NCI-H446 treated with DMSO at 0.1 percent for 48 hours (cell line): ENCODE measurements around the gene PDE4C.

Experiments
- DNase-seq: peaks from one replicate; lab custom pipeline; 2025; lab: John Stamatoyannopoulos, UW

PDE4C gene

DNA sequence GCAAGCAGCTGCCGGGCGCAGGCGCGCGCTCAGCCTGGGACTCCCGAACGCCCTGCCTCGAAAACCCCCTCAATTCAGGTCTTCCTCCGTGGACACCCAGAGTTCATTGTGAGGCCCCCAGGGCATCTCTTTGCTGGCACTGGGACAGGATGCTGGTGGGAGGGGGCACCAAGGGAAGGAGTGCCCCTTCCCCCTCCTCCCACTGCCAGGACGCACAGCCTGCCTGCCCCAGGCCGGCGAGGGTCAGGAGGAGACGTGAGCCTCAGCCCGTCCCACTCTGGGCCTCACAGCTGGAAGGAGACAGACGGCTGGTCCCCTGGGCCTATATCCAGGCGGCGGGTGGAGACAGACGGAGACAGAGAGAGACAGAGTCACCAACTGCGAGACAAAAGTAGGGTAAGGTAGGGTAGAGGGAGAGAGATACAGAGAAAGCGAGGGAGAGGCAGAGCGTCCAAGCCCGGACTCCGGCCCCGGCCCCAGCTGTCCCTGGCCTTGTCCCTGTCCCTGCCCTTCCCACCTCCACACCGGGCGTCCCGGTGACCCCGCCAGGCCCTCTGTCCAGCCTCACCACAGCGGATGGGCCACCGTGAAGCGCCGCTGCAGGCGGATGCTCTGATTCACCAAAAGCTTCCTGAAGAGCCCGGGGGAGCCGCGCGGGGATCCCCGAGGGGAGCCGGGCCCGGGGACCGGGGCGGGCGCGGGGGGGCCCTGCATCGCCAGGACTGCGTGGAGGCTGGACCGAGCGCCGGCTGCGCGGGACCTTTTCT, at the start of gene PDE4C:
TSS of gene PDE4C (minus strand) at position 737 of the 767 bp plus-strand sequence. CDS start at position 714, 23 bp downstream.
- DNase-seq: no peak

- DNase-seq: peak; percentile 86
Measured at GRCh38 chr19:18274781-18275356, 48.6 kb upstream of the PDE4C start.

GRCh38 chr19:18274219-18274780, 48.1 kb upstream of the PDE4C start, which contains the start of gene IQCN:
Gene IQCN (minus strand): TSS chr19:18274452. CDS start chr19:18269478, 4,974 bp downstream.
- DNase-seq: no peak

- DNase-seq: no peak
Measured at GRCh38 chr19:18273561-18274218, 47.5 kb upstream of the PDE4C start.

DNA sequence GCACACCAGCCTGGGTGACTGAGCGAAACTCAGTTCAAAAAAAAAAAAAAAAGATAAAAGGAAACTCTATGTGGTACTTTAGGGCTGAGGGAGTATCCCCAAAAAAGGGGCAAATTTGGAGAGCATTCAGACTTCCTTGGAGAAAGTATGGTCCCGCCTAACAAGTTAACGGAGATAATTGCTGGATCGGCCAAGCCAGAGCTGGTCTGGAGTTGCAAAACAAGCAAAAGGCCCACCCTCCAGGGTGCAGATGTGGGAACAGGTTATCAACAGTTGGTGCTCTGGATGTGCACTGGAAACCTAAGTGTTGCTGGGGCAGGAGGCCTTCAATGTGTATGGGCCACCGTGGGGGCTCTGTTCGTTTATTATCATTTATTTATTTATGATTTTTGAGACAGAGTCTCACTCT, 45.2 kb upstream of the PDE4C start:
- no peak for DNase-seq

DNA sequence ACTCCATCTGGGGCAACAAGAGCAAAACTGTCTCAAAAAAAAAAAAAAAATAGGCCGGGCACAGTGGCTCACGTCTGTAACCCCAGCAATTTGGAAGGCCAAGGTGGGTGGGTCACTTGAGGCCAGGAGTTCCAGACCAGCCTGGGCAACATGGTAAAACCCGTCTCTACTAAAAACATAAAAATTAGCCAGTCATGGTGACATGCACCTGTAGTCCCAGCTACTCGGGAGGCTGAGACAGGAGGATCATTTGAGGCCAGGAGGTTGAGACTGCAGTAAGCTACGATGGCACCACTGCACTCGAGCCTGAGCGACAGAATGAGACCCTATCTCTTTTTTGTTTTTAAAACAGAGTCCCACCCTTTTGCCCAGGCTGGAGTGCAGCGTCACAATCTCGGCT, 44.1 kb upstream of the PDE4C start:
- no peak for DNase-seq

DNA sequence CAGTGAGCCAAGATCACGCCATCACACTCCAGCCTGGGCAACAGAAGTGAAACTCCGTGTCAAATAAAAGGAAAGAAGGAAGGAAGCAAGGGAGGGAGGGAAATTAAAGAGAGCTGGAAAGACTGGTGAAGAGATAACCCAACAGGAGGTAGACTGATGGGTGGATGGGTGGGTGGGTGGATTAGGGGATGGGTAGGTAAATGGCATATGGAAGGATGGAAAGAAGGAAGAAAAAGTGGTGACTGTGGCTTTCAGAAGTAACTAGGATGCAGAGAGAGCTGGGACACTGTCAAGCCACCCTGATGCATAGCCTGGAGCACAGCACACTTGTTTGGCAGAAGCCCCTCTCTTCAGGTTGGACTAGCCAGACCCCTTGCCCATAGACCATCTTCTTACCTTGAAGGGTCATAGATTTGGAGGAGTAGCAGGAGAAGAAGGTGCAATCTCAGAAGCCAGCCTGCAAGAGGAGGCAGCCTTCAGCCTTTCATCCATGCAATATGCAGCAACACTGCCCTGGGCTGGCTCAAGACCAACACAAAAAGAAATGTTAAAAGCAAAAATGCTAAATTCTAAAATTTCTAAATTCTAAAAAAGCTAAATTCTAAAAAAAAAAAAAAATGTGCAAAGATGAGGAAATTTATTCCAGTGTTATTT, 43.0 kb upstream of the PDE4C start:
- DNase-seq: no peak

DNA sequence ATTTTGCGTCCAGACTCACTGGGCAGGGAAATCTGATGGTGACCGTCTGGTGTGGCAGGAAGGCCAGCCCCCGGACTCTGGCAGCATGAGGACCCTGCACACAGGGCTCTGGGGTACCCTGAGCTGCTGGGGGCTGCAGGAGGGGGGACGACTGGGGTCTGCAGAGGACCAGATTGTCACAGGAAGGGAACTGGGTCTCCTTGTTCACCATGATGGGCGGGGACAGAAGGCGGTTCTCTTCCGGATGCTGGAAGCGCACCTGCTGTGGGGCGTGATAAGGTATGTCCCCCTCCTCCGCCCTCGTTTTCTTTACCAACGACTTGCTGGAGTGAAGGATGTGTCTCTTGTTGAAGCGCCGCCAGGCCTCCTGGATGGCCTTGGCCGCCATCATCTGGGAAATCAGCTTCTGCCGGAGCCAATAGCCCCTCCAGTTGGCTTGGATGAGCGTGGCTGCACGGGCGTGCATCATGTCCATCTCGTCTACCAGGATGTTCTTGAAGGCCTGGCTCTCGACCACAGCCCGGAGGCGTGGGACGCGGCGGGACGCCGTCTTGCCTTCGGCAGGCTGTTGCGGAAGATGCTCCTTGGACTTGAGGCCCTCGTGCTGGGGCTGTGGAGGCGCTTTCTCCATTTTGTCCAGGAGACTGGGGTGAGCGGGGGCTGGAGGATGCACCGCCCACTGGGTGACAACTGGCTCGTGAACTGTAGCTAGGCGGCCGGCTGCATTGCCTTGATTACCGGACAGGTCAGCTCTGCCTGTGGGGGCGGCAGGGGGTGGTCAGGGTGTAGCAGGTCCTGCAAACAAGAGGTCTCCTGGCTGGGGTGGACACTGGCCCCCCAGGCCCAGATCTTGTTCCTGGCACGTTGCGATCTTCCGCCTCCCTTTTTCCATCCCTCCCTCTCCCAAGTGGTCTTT, 40.8 kb upstream of the PDE4C start:
- DNase-seq: no peak

DNA sequence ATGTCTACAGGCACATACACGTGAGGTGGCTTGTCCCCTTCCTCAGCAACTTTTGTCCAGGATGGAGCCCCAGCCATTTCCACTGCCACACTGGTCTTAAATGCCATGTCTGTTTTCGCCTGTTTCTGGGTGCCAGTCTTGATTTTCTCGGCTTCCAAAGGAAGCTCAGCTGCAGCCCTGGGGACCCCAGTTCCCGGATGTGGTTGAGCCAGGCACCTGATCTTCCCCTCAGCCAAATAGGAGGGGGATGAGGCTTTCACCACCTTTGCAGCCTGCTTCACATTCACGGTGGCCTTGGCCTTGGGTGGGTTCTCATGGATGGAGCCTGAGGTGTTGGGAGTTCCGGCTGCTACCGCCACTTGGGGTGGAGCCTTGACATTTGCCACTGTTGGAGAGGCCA, 39.3 kb upstream of the PDE4C start:
- DNase-seq: no peak

DNA sequence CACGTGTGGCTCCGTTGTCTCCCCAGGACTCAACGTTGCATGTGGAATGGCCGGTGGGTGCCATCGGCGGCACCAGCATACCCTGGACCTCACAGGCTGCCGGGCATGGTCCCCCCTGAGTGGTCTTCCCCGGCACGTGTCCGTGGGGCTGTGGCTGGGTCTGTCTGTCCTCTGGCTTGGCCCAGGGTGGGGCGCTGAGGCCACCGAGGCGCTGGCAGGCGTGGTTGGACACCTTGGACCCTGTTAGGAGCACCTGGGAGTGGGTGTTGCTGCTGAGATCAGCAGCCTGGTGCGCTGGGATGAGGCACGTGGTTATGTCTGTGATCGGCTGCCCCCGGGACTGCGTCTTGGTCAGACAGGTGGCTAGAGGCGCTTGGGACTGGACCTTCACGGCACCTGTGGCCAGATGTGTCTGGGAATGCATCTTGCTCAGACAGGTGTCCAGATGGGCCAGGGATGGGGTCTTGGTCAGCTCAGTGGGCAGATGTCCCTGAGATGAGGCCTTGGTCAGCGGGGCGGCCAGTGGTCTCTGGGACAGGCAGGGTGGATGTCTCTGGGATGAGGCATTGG, 38.8 kb upstream of the PDE4C start:
- no peak for DNase-seq

DNA sequence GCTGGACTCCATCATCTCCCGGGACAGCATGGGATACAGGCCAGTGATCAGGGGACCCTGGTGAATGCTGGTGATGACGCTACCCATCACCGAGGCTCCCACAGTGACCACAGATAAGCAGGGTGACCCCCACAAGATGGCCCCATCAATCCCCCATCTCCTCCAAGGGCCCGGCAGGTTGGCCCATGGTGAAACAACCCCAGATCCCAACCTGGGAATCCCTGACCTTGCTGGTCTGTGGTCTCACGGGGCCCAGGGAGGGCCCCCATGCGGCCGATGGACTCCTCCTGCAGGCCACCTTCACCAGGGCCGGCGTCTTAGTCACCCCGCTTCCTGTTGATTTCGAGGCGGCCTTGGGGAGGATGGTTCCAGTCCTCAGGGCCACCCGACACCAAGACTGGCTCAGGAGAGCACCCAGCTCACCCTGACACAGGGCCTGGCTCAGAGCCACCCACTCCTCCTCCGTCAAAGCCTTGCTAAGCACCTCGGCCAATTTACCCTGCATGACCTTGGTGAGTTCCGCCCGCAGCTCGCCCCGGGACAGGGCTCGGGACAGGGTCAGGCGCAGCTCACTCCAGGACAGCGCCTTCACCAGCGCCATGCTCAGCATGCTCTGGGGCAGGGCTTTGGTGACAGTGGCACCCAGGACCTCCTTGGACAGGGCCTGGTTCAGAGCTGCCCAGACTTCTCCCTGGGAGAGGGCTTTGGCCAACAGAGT, 38.1 kb upstream of the PDE4C start:
- no peak for DNase-seq

GRCh38 chr19:18263324-18264136, 37.3 kb upstream of the PDE4C start:
- no peak for DNase-seq

- no peak for DNase-seq
Measured at GRCh38 chr19:18262917-18263316, 36.7 kb upstream of the PDE4C start.

GRCh38 chr19:18262144-18262543, 35.9 kb upstream of the PDE4C start:
- no peak for DNase-seq

DNA sequence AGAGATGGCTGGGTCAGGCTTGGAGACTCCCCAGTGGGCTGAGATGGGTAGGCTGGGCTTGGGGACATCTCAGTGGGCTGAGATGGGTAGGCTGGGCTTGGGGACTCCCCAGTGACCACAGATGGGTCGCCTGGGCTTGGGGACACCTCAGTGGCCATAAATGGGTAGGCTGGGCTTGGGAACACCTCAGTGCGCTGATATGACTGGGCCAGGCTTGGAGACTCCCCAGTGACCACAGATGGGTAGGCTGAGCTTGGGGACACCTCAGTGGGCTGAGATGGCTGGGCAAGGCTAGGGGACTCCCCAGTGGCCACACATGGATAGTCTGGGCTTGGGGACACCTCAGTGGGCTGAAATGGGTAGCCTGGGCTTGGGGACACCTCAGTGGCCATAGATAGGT, 35.2 kb upstream of the PDE4C start:
- no peak for DNase-seq

- DNase-seq: no peak
Measured at GRCh38 chr19:18259893-18260292, 33.7 kb upstream of the PDE4C start.

- DNase-seq: no peak
Measured at GRCh38 chr19:18257503-18258470, 31.5 kb upstream of the PDE4C start.
